Tongue (tissue), 2 donors: ENCODE measurements around the gene ATL2. TPM values are rescaled to one million over a fixed set of nuclear protein-coding genes. Genes with fewer than 3 reads are reported as not detected.
"Not testable (repeated sequence)": the region's sequence is repeated elsewhere in the genome, so short reads cannot be mapped to it uniquely, and the experiment has no call there.

Source experiments
- DNase-seq: peaks from one replicate; pipeline ENCODE4 v3.0.0-alpha.2; 2015
- total RNA-seq: library from RNA; depleted of rRNA; stranded (reverse); fragments of >200 nt; gene quantifications from one replicate; pipeline ENCODE4 v1.2.3, GENCODE V29; 2014

Gene ATL2
- total RNA-seq, 1 donor from 2014 or later, result 183 TPM

- no peak for DNase-seq
Observed at GRCh38 chr2:38271697-38272096, 105.4 kb downstream of the ATL2 start.

- no peak for DNase-seq
Observed at GRCh38 chr2:38269421-38269820, 107.7 kb downstream of the ATL2 start.

GRCh38 chr2:38268691-38269327 is 108.3 kb downstream of the ATL2 start:
- DNase-seq, result no peak

GRCh38 chr2:38268001-38268400 is 109.1 kb downstream of the ATL2 start:
- DNase-seq, result no peak

GRCh38 chr2:38267270-38267925 is 109.7 kb downstream of the ATL2 start:
- DNase-seq, result no peak

GRCh38 chr2:38266382-38267061 is 110.6 kb downstream of the ATL2 start:
- no peak for DNase-seq

- DNase-seq, result no peak
Observed at GRCh38 chr2:38265461-38265860, 111.6 kb downstream of the ATL2 start.

- DNase-seq, result no peak
Observed at GRCh38 chr2:38264396-38265221, 112.5 kb downstream of the ATL2 start.

GRCh38 chr2:38263293-38263692 is 113.8 kb downstream of the ATL2 start:
- no peak for DNase-seq

- no peak for DNase-seq
Observed at GRCh38 chr2:38262069-38262871, 114.8 kb downstream of the ATL2 start.

GRCh38 chr2:38261569-38262068 is 115.5 kb downstream of the ATL2 start:
- DNase-seq, result no peak

GRCh38 chr2:38260972-38261371 is 116.1 kb downstream of the ATL2 start:
- DNase-seq, result no peak

- DNase-seq, result no peak
Observed at GRCh38 chr2:38260469-38260868, 116.6 kb downstream of the ATL2 start.

- DNase-seq, result no peak
Observed at GRCh38 chr2:38259311-38259710, 117.8 kb downstream of the ATL2 start.

GRCh38 chr2:38257680-38258079 is 119.4 kb downstream of the ATL2 start:
- not testable (repeated sequence) for DNase-seq

- no peak for DNase-seq
Observed at GRCh38 chr2:38256610-38257009, 120.5 kb downstream of the ATL2 start.

- no peak for DNase-seq
Observed at GRCh38 chr2:38255211-38255610, 121.9 kb downstream of the ATL2 start.

GRCh38 chr2:38254796-38255195 is 122.3 kb downstream of the ATL2 start:
- DNase-seq, result no peak

GRCh38 chr2:38251940-38252339 is 125.1 kb downstream of the ATL2 start:
- DNase-seq, result no peak

GRCh38 chr2:38248707-38249106 is 128.4 kb downstream of the ATL2 start:
- no peak for DNase-seq

GRCh38 chr2:38248255-38248654 is 128.8 kb downstream of the ATL2 start:
- DNase-seq, result peak; percentile 16

- no peak for DNase-seq
Observed at GRCh38 chr2:38246105-38246504, 131.0 kb downstream of the ATL2 start.
